GM19372 (cell line): ENCODE measurements around the gene CHRM5.
"Not testable (repeated sequence)": the region's sequence is repeated elsewhere in the genome, so short reads cannot be mapped to it uniquely, and the experiment has no call there.

Experiments
- ATAC-seq: cut with Tn5 transposase; IDR thresholded peaks from one replicate; pipeline ENCODE4 v1.9.1; 2021; ENCODE audit warnings: mild to moderate bottlenecking, low read depth, moderate library complexity; ENCODE audit not compliant: unreplicated experiment

Gene CHRM5

GRCh38 chr15:34038023-34038870 lies 70.0 kb downstream of the CHRM5 start:
- ATAC-seq, result peak; percentile 76

GRCh38 chr15:34038871-34039789 lies 70.8 kb downstream of the CHRM5 start, which contains the start of gene AVEN:
Gene AVEN, minus strand, starts transcription at chr15:34039204. Its CDS starts 158 bp downstream, at chr15:34039046.
- peak; percentile 46 for ATAC-seq

DNA sequence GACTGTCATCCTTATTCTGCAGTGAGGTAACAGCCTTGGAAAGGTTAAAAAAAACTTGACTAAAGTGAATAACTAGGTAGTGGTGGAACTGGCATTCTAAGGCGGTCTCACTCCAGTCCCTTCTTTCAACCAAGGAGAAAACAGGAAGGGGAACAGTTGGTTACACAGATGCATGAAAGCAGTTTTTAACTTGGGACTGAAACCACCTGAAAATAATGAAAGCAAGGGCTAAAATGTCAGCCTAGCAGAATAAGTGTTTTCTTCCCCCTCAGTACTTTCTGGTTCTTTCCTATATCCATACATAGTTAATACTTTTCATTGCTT lies 71.5 kb downstream of the CHRM5 start:
- ATAC-seq, result no peak

GRCh38 chr15:34043391-34043790 lies 75.1 kb downstream of the CHRM5 start:
- no peak for ATAC-seq

- ATAC-seq, result no peak
Measured at GRCh38 chr15:34043813-34044212, 75.5 kb downstream of the CHRM5 start.

GRCh38 chr15:34046471-34047145 lies 78.3 kb downstream of the CHRM5 start:
- ATAC-seq, result no peak

GRCh38 chr15:34047893-34048775 lies 79.8 kb downstream of the CHRM5 start:
- no peak for ATAC-seq

DNA sequence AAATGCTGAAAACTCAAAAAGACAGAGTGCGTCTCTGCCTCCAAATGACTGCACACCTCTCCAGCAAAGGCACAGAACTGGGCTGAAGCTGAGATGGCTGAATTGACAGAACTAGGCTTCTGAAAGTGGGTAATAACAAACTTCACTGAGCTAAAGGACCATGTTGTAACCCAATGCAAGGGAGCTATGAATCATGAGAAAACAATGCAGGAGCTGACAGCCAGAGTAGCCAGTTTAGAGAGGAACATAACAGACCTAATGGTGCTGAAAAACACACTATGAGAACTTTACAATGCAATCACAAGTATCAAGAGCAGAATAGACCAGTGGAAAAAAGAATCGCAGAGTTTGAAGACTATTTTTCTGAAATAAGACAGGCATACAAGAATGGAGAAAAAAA lies 80.8 kb downstream of the CHRM5 start:
- ATAC-seq, result no peak

GRCh38 chr15:34050385-34050784 lies 82.1 kb downstream of the CHRM5 start:
- not testable (repeated sequence) for ATAC-seq

DNA sequence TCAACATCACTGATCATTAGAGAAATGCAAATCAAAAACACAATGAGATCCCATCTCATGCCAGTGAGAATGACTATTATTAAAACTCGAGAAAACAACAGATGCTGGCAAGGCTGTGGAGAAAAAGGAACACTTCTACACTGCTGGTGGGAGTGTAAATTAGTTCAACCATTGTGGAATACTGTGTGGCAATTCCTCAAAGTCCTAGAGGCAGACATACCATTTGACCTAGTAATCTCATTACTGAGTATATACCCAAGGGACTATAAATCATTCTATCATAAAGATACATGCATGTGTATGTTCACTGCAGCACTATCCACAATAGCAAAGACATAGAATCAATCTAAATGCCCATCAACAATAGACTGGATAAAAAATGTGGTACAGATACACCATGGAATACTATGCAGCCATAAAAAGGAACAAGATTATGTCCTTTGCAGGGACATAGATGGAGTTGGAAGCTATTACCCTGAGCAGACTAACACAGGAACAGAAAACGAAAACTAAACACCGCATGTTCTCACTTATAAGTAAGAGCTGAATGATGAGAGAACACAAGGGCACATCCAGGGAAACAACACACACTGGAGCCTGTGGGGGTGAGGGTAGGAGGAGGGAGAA lies 85.9 kb downstream of the CHRM5 start:
- no peak for ATAC-seq

DNA sequence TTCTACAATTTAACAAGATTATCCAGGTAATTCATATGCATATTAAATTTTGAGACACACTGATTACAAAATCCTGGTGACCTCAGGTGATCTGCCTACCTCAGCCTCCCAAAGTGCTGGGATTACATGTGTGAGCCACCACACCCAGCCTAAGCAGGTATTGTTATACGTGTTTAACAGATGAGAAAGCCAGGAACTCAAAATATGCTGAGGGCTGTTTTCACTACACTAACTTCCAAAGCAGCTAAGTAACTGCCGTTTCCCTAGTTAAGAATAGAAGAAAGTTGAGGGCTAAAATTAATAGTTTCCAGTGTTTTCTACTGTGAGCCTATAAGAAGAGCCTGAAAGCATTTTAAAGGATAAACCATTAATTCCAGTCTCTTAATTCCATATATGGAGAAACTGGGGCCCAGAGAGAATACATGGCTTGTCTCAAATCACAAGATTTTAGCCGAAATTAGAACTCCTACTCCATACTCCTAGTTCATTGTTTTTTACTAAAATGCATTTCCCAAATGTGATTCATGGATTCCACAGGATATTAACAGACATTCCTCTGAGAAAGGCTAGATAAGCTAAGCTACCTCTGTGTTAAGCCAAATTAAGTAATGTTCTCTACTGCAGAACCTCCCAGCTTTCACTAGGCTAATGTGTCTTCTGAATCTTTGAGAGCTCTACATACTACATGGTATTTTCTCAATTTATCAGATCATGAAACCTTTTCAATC lies 87.7 kb downstream of the CHRM5 start:
- no peak for ATAC-seq

DNA sequence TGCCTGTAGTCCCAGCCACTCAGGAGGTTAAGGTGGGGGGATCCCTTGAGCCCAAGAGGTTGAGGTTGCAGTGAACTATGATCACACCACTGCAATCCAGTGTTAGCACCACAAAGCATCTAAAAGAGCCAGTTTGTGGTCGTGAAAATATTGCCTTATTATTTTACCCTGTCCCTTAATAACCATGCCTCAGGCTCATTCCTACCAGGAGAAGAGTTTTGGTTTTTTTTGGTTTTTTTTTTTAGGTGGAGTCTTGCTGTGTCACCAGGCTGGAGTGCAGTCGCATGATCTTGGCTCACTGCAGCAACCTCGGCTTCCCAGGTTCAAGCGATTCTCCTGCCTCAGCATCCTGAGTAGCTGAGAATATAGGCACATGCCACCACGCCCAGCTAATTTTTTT lies 88.6 kb downstream of the CHRM5 start:
- no peak for ATAC-seq

DNA sequence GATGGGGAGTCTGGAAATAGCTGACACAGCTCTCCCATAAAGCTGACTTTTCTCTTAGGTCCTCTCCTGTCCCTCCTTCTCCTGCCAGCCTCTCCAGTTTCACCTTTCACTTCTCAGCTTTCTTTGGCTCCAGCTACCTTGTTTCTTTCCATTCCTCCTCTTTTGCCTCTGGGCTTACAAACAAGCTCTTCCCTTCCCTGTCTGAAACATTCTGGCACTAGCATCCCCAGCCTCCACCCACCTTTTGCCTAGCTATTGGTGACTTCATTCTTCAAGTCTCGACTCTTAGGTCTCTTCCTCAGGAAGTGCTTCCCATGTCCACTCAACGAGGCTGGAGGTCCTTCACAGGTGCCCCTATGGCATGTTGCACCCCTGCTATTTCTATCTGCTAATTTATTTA lies 91.2 kb downstream of the CHRM5 start:
- no peak for ATAC-seq

GRCh38 chr15:34059946-34060345 lies 91.6 kb downstream of the CHRM5 start:
- ATAC-seq, result no peak

- no peak for ATAC-seq
Measured at GRCh38 chr15:34064438-34064837, 96.1 kb downstream of the CHRM5 start.

GRCh38 chr15:34065261-34065660 lies 97.0 kb downstream of the CHRM5 start:
- ATAC-seq, result no peak

- no peak for ATAC-seq
Measured at GRCh38 chr15:34065941-34066340, 97.6 kb downstream of the CHRM5 start.

- no peak for ATAC-seq
Measured at GRCh38 chr15:34070003-34070402, 101.7 kb downstream of the CHRM5 start.

- ATAC-seq, result no peak
Measured at GRCh38 chr15:34076785-34077184, 108.5 kb downstream of the CHRM5 start.
